Measurements from ENCODE around the gene ITGB1.

- no peak for TF ChIP-seq POLR2A (IDR thresholded peaks at IDR 0.05; ENCODE audit: control extremely low read depth in 1 of 2, low read depth in 2 of 2, low read length in 2 of 2)
- no peak for TF ChIP-seq CTCF (IDR thresholded peaks at IDR 0.05; ENCODE audit: control extremely low read depth in 1 of 3, insufficient read depth in 1 of 3, low read depth in 1 of 3, low read length in 3 of 3)
- TF ChIP-seq TEAD4 (IDR thresholded peaks at IDR 0.05; ENCODE audit: low read depth, low read length): no peak
- TF ChIP-seq POLR2AphosphoS5 (IDR thresholded peaks at IDR 0.05; ENCODE audit: low read depth, low read length): no peak
- TF ChIP-seq USF2 (IDR thresholded peaks at IDR 0.05; ENCODE audit: low read length): no peak
- TF ChIP-seq SP2 (IDR thresholded peaks at IDR 0.05; ENCODE audit: low read length): no peak
Measured at GRCh38 chr10:32963096-32963495, 5.1 kb upstream of the ITGB1 start.

All from H1 (cell line).